Esophagus muscularis mucosa (tissue), 4 donors: Measurements from ENCODE around the gene GCK. TPM values are rescaled to one million over a fixed set of nuclear protein-coding genes. Genes with fewer than 3 reads are reported as not detected.

Experiments
- DNase-seq: peaks from one replicate; pipeline ENCODE4 v3.0.0-alpha.2; 2017; ENCODE audit errors: extremely low spot score
- H3K27ac ChIP-seq, 4 donors: fragments of 200-600 bp; sonication (generic); replicated peaks in 1 of 4; 1 replicate in 3 of 4; 2 replicates in 1 of 4; pipeline ENCODE4 v1.5.1; 2016 to 2019; ENCODE audit warnings: mild to moderate bottlenecking in 1 of 4
- H3K27me3 ChIP-seq, 4 donors: fragments of 200-600 bp; sonication (generic); one replicate each; pipeline versions ENCODE4 v1.5.1 to v1.6.0; 2016 to 2019
- H3K36me3 ChIP-seq, 4 donors: fragments of 200-600 bp; sonication (generic); one replicate each; pipeline ENCODE4 v1.5.1; 2016 to 2019
- H3K4me1 ChIP-seq, 4 donors: fragments of 200-600 bp; sonication (generic); one replicate each; pipeline ENCODE4 v1.5.1; 2016 to 2019
- H3K4me3 ChIP-seq, 4 donors: fragments of 200-600 bp; sonication (generic); 1 replicate in 2 of 4; 2 replicates in 2 of 4; pipeline ENCODE4 v1.5.1; 2016 to 2019; ENCODE audit warnings: mild to moderate bottlenecking in 4 of 4, moderate library complexity in 1 of 4
- H3K9me3 ChIP-seq, 4 donors: fragments of 200-600 bp; sonication (generic); 1 replicate in 3 of 4; 2 replicates in 1 of 4; pipeline ENCODE4 v1.5.1; 2016 to 2019
- CTCF ChIP-seq, 3 experiments: fragments of 200-600 bp in 2 of 3; fragments of 450-650 bp in 1 of 3; sonication (generic) in 2 of 3; IDR thresholded peaks; one replicate each; pipeline ENCODE4 v1.5.1; 2017 to 2019; ENCODE audit warnings: antibody characterized with exemption in 3 of 3, mild to moderate bottlenecking in 2 of 3, moderate library complexity in 1 of 3
- EP300 ChIP-seq: sonication (generic); formaldehyde crosslinking; IDR thresholded peaks from one replicate; pipeline ENCODE4 v1.6.1; 2017; ENCODE audit warnings: antibody characterized with exemption
- POLR2A ChIP-seq: fragments of 450-650 bp; IDR thresholded peaks from one replicate; pipeline ENCODE4 v1.6.1; 2017; ENCODE audit warnings: antibody characterized with exemption, moderate library complexity, mild to moderate bottlenecking, low read depth
- POLR2AphosphoS5 ChIP-seq, 2 donors: sonication (generic); formaldehyde crosslinking; IDR thresholded peaks; one replicate each; pipeline ENCODE4 v1.6.1; 2017; ENCODE audit warnings: antibody characterized with exemption in 2 of 2
- WGBS: methylation state at CpG from one replicate; pipeline ENCODE4 v1.1.5; 2018; 5-methylcytosine and 5-hydroxymethylcytosine counted together
- intact Hi-C: fragments of 100-400 bp; cut with DNase I; formaldehyde crosslinking; loops from one replicate; pipeline ENCODE4 v1.15.1; 2023
- total RNA-seq, 4 donors: library from RNA; depleted of rRNA; stranded (reverse); fragments of >200 nt; gene quantifications; one replicate each; pipeline versions ENCODE4 v1.1.0 to v1.2.1, GENCODE V29; 2016

GCK gene
- total RNA-seq, 4 donors from 2014 or later: 0.75 to 2.8 (median 1.2) TPM

DNA sequence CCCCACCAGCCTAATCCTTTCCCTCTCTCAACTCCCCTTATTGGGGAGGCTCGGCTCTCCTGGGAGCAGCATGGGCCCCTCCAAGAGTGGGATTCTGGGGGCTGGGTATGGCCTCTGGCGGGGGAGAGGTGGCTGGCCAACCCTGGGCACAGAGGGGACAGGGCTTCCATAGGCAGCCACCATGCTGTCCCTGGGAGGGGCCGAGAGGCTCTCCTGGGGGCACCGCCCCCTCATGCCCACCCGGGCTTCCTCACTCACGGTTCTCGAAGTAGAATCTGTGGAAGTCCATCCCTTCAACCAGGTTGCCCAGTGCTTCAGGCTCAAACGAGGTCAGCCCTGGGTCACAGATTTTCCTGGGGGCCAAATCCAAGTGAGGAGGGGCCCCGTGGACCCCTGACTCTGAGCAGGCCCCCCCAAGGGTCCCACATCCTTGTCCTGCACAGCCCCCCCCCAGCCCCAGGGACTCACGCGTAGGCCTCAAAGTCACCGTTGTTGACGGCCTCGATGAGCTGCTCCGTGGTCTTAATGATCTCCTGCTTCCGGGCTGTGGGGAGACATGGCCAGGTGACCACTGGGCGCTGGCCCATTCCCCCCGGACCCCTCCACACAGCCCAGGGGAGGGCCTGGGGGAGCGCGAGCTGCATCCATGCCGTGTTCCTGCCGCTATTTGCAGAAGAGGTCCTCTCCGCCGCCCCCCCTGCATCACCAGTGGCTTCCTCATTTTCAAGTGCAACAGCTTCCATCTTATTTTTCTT lies 31.3 kb upstream of the GCK start:
- intact Hi-C loops: no loop called here
- H3K27me3 ChIP-seq: peaks cover 0 to 57% (median 2%) of the 10 kb centered on the region in 4 donors
- H3K36me3 ChIP-seq: peaks cover 0 to 6% (median 0%) of the 10 kb centered on the region in 4 donors
- no peak overlapping the region for H3K27ac ChIP-seq
- no peaks in the 10 kb centered on the region for H3K4me1 ChIP-seq
- TF ChIP-seq CTCF (IDR thresholded peaks at IDR 0.05) (no peak), EP300 (no peak), POLR2AphosphoS5 (IDR thresholded peaks at IDR 0.05) (no peak), POLR2A (no peak)
- DNase-seq: no peak
- no peak overlapping the region for H3K4me3 ChIP-seq
- peaks cover 0 to 11% (median 3%) of the 10 kb centered on the region in 4 donors for H3K9me3 ChIP-seq
- 83% methylated on average over 11 of the region's 24 CpGs for WGBS

DNA sequence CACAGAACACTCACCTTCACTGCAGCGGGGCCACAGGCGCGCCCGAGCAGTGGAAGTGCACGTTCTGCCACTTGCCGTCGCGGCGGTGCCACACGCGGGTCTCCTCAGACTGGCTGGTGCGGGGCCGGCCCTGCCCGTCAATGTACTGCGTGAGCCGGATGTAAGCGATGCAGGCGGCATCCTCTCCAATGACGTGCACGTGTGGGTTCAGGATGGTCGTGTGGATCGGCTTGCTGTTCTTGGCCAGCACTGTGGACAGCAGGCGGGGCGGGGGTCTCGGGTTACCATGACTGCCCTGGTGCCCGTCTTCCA lies 30.8 kb upstream of the GCK start:
- TF ChIP-seq EP300: no peak
- no peak for TF ChIP-seq CTCF (IDR thresholded peaks at IDR 0.05)
- TF ChIP-seq POLR2AphosphoS5 (IDR thresholded peaks at IDR 0.05): no peak
- TF ChIP-seq POLR2A: no peak
- WGBS: 86% methylated on average over 20 of the region's 26 CpGs
- no peak overlapping the region for H3K4me3 ChIP-seq
- no peak overlapping the region for H3K27ac ChIP-seq
- H3K4me1 ChIP-seq: no peaks in the 10 kb centered on the region
- peaks cover 0 to 6% (median 0%) of the 10 kb centered on the region in 4 donors for H3K36me3 ChIP-seq
- DNase-seq: no peak
- peaks cover 0 to 11% (median 3%) of the 10 kb centered on the region in 4 donors for H3K9me3 ChIP-seq
- intact Hi-C loops: no loop called here
- H3K27me3 ChIP-seq: peaks cover 0 to 52% (median 0%) of the 10 kb centered on the region in 4 donors

DNA sequence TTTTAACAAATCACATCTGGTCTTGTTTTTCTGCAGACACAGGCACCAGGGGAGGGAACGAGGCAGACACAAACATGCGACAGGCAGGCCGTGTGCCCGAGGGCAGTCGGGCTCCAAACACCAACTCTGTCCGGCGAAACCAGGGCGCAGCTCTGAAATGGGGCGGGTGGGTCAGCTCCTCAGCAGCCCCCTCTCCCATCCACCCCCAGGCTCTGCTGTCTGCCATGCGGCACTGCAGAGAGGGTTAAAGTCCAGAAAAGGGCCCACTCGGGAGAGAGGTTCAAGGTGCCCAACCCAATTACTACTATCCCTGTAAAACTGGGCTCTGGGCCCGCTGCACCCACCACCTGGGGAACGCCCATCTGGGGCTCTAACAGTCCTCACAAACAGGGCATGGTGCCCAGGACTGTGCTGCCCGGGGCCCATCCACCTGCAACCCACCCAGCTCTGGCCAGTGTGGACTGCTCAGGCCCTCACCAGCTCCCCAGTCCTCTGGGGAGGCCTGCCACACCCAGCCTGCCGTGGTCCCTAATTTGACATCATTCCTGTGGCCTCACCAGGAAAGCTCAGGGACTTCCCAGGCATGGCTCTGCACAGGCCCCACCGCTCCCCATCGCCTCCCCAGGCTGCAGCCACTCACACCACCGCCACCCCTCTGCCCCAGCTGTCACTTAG lies 30.3 kb upstream of the GCK start:
- intact Hi-C loops: no loop called here
- Histone ChIP-seq H3K4me3 (no peak overlapping the region), H3K36me3 (peaks cover 0 to 6% (median 1%) of the 10 kb centered on the region in 4 donors), H3K4me1 (no peaks in the 10 kb centered on the region), H3K27me3 (peaks cover 0 to 47% (median 0%) of the 10 kb centered on the region in 4 donors), H3K9me3 (peaks cover 0 to 11% (median 3%) of the 10 kb centered on the region in 4 donors), H3K27ac (no peak overlapping the region)
- WGBS: 97% methylated on average over 17 of the region's 18 CpGs
- no peak for DNase-seq
- TF ChIP-seq CTCF (IDR thresholded peaks at IDR 0.05) (no peak), POLR2A (no peak), EP300 (no peak), POLR2AphosphoS5 (IDR thresholded peaks at IDR 0.05) (no peak)

DNA sequence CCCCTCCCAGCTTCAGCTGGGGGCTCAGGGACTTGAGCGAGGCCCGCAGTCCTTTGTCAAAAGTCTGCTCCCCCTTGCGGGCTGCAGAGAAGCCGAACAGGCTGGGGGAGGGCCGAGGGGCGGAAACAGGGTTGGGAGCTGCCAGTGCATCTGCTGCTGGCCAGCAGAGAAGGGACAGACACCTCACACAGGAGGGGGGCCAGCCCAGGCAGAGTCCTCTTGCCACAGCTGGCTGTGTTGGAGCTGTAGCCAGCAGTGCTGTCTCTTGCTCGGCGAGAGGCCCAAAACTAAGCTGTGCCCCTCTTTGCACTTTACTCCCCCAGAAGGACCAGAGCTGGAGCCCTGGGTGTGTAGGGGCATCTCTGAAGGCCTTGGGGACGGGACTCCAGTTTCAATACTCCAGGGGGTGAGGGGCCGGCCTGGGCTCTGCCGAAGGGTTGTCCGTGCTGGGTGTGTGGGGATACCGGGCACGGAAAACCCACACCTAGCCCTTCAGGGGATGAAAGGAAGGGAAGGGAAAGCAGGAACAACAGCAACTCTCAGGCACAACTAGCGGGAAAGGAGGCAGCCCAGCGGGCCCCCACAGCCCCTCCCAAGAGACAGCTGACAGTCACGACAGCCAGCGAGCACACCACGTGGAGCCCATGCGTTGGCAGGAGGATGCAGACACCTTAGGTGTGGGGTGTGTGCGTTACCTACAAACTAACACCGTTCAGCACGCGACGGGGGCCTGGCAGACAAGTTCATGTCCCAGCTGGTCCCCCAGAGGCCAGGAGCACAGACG lies 29.4 kb upstream of the GCK start:
- Histone ChIP-seq H3K4me3 (no peak overlapping the region), H3K27me3 (peaks cover 0 to 40% (median 0%) of the 10 kb centered on the region in 4 donors), H3K9me3 (peaks cover 0 to 11% (median 3%) of the 10 kb centered on the region in 4 donors), H3K36me3 (peaks cover 0 to 9% (median 7%) of the 10 kb centered on the region in 4 donors), H3K27ac (no peak overlapping the region), H3K4me1 (no peaks in the 10 kb centered on the region)
- no peak for DNase-seq
- TF ChIP-seq POLR2AphosphoS5 (IDR thresholded peaks at IDR 0.05): no peak
- intact Hi-C loops: no loop called here
- 86% methylated on average over 19 of the region's 26 CpGs for WGBS
